Activated CD8-positive, alpha-beta memory T cell treated with anti-CD3 and anti-CD28 coated beads for 48 hours (primary cell): ENCODE data around the gene SH3RF3.

Experiments used
- DNase-seq, 3 experiments: peaks; one replicate each; pipeline ENCODE4 v3.0.0-alpha.2; 2020; ENCODE audit warnings: low read depth in 2 of 3, low spot score in 2 of 3

The SH3RF3 gene

GRCh38 chr2:109330056-109330455 lies 201.1 kb downstream of the SH3RF3 start:
- no peak for DNase-seq

DNA sequence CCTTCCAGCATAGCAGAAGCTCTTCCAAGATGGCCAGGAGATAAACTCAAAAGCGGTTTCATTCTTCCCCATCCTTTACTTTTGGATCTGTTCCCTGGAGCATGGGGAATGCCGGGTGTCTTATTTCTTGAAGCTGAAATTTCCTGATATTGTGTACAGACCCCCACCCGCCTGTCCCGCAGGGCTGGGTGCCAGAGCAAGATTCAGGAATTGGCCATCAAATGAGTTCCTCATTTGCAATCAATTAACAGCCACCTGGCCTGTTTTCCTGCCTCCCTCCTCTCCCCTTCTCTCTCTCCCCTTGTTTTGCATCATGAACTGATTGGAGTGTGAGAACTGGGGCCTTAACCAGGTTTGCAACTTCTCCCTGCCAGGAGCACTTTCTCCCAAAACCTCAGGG lies 202.1 kb downstream of the SH3RF3 start:
- DNase-seq: no peak

GRCh38 chr2:109331896-109332848 lies 203.2 kb downstream of the SH3RF3 start:
- no peak for DNase-seq

GRCh38 chr2:109332880-109333279 lies 203.9 kb downstream of the SH3RF3 start:
- DNase-seq: no peak

DNA sequence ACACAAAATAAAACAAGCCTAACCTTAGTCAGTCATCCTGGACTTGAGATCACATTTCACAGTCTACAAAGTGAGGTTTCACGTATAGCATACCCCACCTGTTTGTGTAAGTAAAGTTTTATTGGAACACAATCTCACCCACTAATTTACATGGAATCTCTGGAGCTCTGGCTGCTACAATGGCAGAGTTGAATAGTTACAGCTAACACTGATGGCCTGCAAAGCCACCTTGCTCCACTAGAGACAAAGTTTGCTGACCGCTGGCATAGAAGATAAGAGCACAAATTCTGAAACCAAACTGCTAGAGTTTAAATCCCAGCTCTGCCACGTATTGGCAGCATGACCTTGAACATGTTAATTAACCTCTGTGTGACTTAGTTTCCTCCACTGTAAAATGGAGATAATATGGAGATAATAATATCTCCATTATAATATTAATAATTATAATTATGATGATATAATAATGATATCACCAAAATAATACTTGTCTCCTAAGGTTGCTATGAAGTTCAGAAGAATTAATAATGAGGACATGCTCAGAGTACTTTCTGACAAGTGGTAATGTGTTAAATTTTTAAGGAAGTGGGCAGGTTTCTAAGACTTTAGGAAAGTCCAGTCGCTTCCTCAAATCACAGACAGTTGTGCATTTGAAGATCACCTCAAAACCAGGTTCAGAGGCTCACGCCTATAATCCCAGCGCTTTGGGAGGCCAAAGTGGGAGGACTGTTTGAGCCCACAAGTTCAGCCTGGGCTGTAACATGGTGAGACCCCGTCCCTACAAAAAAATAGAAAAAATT lies 204.6 kb downstream of the SH3RF3 start:
- DNase-seq: no peak

DNA sequence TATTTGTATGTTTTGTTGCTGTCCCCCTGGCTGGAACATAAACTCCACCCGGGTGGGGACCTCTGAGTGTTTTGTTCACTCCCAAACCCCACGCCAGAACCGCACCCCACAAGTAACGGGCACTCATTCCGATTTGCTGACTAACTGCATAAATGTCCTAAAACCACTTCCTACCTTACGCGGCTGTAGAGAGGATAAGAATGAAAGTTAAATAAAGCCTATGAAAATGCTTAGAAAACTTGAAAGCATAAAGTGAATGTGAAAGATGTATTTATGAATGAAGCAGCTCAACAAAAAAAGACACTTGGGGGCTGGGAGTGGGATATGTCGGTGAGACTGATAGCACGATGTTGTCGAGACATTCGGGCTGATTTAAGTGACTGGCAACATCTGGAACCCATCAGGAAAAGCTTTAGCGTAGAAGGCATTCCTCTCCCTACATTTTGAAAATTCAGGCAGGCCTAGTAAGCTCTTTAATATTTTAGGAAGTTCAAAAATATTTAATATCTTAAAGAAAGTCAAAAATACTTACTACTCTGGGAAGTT lies 206.7 kb downstream of the SH3RF3 start:
- DNase-seq: no peak

GRCh38 chr2:109336296-109336695 lies 207.3 kb downstream of the SH3RF3 start:
- no peak for DNase-seq

DNA sequence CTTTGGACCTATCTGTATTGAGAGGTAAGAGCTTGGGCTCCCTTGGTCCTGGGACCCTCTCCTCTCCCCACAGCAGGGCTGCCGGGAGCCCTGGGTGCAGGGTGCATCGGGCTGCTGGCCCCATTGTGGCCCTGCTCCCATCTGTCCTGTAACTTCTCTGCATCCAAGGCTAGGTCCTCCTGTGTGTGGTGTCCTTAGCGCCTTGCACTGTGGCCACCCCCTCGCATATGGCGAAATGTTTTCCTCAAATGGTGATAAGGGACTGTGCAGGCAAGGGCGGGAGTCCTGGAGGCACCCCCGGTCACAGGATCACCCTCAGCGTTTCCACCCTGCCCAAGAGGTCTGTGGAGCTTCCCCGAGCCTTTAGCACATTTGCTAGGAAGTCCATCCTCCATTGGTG lies 208.2 kb downstream of the SH3RF3 start:
- no peak for DNase-seq

GRCh38 chr2:109339519-109339966 lies 210.5 kb downstream of the SH3RF3 start:
- DNase-seq: no peak

DNA sequence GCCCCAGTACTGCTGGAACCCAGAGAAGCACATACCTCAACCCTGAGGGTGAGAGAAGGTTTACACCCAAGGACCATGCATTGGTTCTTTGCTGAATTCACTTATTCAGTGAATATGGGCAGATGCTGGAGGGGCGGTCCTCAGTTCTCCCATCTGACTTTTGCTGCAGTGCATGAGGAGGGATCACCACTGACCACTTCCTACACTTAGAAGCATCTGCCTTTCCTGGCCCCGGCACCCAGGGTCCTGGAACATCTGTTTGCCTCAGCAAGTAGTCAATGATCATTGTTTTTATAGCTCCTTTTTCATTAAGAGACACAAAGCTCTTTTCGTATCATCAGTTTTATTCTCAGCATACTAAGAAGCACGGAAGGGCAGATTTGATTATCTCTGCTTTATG lies 211.4 kb downstream of the SH3RF3 start:
- DNase-seq: no peak

GRCh38 chr2:109341355-109342255 lies 212.6 kb downstream of the SH3RF3 start:
- no peak for DNase-seq

DNA sequence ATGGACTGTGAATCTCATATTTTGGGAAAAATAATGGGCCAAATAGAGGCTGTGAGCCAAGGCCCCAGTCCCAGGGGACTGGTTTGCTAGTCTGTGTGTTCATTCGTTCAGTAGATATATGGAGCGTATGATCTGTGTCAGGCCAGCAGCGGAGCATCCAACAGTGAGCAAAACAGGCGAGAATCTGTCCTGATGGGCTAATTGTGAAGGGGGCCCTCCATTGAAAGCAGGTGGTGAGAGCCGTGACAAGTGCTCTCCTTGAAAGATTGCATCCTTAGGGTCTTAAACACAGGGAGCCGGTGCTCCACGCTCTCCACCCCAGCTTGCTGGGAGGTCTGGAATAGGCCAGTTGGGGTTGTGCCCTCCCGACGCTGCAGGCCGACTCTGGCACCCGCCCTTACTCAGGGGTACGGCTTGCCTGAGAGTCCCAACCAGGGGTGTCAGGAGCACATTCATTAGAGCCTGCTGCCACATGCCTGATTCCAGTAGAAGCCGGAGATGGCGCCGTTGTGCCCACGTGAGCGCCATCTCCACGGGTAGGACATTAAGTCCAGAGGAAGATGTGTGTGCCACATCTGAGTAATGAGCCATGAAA lies 213.3 kb downstream of the SH3RF3 start:
- no peak for DNase-seq

DNA sequence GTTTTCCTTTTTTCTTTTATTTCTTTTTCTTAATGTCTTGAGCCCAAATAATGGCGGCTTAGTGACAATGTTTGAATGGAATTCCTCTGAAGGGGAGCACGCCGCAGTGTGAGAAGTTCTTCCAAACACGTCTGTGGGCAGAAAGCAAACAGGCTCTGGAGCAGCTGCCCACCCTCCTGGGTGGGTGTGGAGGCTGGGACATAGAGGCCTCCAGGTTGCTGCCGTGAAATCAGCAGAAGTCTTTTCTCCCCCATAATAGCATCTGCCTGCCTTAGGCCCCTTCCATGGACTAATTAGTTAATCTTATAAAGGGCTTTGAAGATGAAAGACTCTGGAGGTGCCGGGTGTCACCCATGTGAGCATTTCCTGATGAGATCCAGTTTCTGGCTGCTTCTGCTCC lies 213.9 kb downstream of the SH3RF3 start:
- DNase-seq: no peak

DNA sequence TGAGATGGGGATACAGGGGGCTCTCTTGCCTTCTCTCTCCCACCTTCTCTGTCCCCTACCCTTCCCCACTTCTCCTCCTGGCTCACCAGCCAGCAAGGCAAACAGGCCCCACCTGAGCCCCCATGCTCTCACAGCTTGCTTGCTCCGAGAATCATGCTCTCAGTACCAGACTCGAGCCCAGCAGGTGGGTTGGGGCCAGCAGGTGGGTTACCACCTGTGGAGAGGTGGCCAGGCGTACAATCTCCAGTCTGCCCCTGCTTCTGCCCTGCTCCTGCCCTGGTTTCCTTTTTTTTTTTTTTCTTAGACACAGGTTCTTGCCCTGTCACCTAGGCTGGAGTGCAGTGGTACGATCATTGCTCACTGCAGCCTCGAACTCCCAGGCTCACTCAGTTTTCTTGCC lies 214.5 kb downstream of the SH3RF3 start:
- no peak for DNase-seq

DNA sequence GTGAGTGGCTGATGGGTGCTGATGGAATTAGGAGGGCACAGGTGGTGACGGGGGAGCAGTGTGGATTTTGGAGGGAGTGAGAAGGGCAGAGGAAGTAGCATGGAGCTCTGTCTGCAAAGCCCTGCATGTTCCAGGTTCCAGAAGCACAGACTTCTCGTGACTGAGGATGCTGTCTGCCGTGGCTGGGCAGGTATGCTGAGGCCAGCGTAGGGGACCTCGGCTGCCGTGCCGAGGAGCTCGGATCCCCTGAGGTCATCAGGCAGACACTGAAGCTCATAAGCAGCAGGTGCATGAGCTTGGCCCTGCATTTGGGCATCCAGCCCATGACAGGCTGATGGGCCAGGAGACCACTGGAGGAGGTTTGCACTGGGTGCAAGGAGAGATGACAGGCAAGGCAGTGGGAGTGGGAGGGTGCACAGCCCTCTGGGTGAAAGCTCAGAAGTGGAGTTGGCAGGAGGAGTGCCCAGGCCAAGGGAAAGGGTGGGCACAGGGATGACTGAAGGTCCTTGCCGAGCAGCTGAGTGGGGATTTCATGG lies 215.3 kb downstream of the SH3RF3 start:
- DNase-seq: no peak

- no peak for DNase-seq
These were observed 216.1 kb downstream of the SH3RF3 start for GRCh38 chr2:109345091-109345490.

DNA sequence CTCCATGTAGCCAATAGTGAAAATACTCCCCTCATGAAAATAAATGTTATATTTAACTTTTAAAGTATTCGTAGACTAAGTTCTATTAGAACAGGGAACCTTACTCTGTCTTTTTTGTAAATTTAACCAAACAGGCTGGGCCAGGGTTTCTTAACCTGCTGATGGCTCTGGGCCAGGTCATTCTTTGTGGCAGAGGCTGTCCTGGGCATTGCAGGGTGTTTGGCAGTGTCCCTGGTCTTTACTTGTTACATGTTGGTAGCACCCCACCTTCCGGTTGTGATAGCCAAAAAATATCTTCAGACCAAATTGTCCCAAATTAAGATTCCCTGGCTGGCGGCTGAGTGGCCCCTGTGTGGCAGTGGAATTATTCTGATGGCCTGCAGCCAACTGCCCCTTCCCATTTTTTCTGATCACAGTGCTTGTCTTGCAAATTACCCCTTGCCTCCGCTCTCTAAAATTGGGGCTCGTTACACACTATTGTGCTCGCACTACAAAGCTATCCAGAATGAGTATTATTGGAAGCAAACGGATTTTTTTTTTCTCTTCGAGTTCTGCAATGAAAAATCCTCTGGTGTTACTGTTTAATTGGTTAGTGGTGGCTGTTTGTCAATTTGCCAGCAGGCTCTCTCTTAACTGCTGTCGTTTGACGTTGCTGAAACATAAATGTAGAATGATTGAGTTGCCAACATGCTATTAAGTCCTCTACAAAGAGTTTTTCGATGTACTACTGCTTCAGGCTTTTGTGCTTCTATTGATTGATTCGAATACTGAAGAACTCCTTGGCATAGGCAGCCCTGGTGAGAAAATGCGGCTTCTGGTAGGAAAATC lies 216.9 kb downstream of the SH3RF3 start:
- no peak for DNase-seq

GRCh38 chr2:109346601-109347228 lies 217.7 kb downstream of the SH3RF3 start:
- no peak for DNase-seq

- no peak for DNase-seq
These were observed 218.6 kb downstream of the SH3RF3 start for GRCh38 chr2:109347626-109348025.
